Aorta (tissue), 5 donors: ENCODE measurements around the gene RPL19. TPM values are rescaled to one million over a fixed set of nuclear protein-coding genes. Genes with fewer than 3 reads are reported as not detected.

Experiments
- ATAC-seq: fragments of 200-7000 bp; cut with Tn5 transposase; one replicate; pipeline ENCODE4 v1.9.1; 2022; ENCODE audit warnings: moderate library complexity; ENCODE audit not compliant: low FRiP score
- DNase-seq, 2 donors: peaks; one replicate each; pipeline ENCODE4 v3.0.0-alpha.2; 2020
- H3K27ac ChIP-seq, 2 donors: one replicate each; pipeline ENCODE4 v1.5.1; 2013; ENCODE audit warnings: low read length in 2 of 2, mild to moderate bottlenecking in 2 of 2, moderate library complexity in 2 of 2, control low read depth in 1 of 2, inconsistent platforms in 1 of 2, low read depth in 1 of 2
- H3K27me3 ChIP-seq, 2 donors: one replicate each; pipeline ENCODE4 v1.6.1; 2013; ENCODE audit warnings: control low read depth in 1 of 2, low read length in 1 of 2, mild to moderate bottlenecking in 1 of 2, moderate library complexity in 1 of 2; ENCODE audit not compliant: insufficient read depth in 2 of 2, control insufficient read depth in 1 of 2
- H3K36me3 ChIP-seq, 2 donors: one replicate each; pipeline ENCODE4 v1.6.1; 2013; ENCODE audit warnings: control low read depth in 1 of 2, low read length in 1 of 2, mild to moderate bottlenecking in 1 of 2; ENCODE audit not compliant: insufficient read depth in 2 of 2, control insufficient read depth in 1 of 2
- H3K4me1 ChIP-seq, 2 donors: one replicate each; pipeline ENCODE4 v1.6.1; 2013; ENCODE audit warnings: low read length in 2 of 2, control low read depth in 1 of 2, mild to moderate bottlenecking in 1 of 2, moderate library complexity in 1 of 2; ENCODE audit not compliant: insufficient read depth in 2 of 2, control insufficient read depth in 1 of 2
- H3K4me3 ChIP-seq, 2 donors: one replicate each; pipeline ENCODE4 v1.5.1; 2013; ENCODE audit warnings: low read length in 2 of 2, control low read depth in 1 of 2, mild to moderate bottlenecking in 1 of 2
- H3K9me3 ChIP-seq: one replicate; pipeline ENCODE4 v1.6.1; 2013; ENCODE audit warnings: mild to moderate bottlenecking, low read length; ENCODE audit not compliant: control insufficient read depth
- WGBS, 2 donors: extraction: QIAGEN DNeasy Blood & Tissue Kit; methylation state at CpG; one replicate each; pipeline ENCODE4 v1.1.7; 2013; 5-methylcytosine and 5-hydroxymethylcytosine counted together
- intact Hi-C, 2 donors: fragments of 100-400 bp; cut with DNase I; formaldehyde crosslinking; loops; one replicate each; pipeline versions ENCODE4 v1.14.2 to v1.15.0; 2022
- polyA plus RNA-seq, 2 donors: library from polyadenylated mRNA; stranded (reverse); fragments of 200-250 nt; gene quantifications; one replicate each; pipeline ENCODE4 v1.2.3, GENCODE V29; 2013
- total RNA-seq, 2 donors: library from RNA; stranded (reverse); fragmentation: NEBNext Ultra II Directional; extraction: Animal tissue kit (Norgen Biotek cat#: 25700); gene quantifications; one replicate each; pipeline ENCODE4 v1.2.1, GENCODE V29; 2021
- donor health status: healthy with polysubstance abuse.
- donor health status: Bipolar disorder and iron deficiency.
- donor health status: DM: no; HTN: no; CAD: no.
- donor health status: DM: no; HTN: no; CAD: no.
- donor health status: DM: yes; HTN: yes; CAD: no.

The RPL19 gene
- total and polyA plus RNA-seq, 4 donors = 1,206 to 3,759 (median 2,107) TPM

GRCh38 chr17:39212195-39212810 lies 12.2 kb downstream of the RPL19 start:
- WGBS, 2 donors = 49 to 52% methylated on average over 11 of the region's 11 CpGs
- Histone ChIP-seq H3K27ac (peak overlapping the region in 1 of 2 donors; percentile 14), H3K27me3 (no peaks in the 10 kb centered on the region), H3K9me3 (no peaks in the 10 kb centered on the region), H3K4me3 (no peak overlapping the region), H3K36me3 (no peaks in the 10 kb centered on the region), H3K4me1 (no peaks in the 10 kb centered on the region)
- intact Hi-C loops = no loop called here
- no peak for ATAC-seq
- DNase-seq = no peak

GRCh38 chr17:39212841-39213480 lies 12.9 kb downstream of the RPL19 start:
- Histone ChIP-seq H3K4me1 (no peaks in the 10 kb centered on the region), H3K36me3 (no peaks in the 10 kb centered on the region), H3K4me3 (no peak overlapping the region), H3K9me3 (no peaks in the 10 kb centered on the region), H3K27ac (no peak overlapping the region), H3K27me3 (no peaks in the 10 kb centered on the region)
- WGBS, 2 donors = 52 to 54% methylated on average over 16 of the region's 16 CpGs
- DNase-seq = no peak
- no peak for ATAC-seq
- intact Hi-C loops = no loop called here

GRCh38 chr17:39213852-39214251 lies 13.8 kb downstream of the RPL19 start:
- 64 to 70% methylated on average over 9 of the region's 9 CpGs for WGBS, 2 donors
- no peak for DNase-seq
- no peaks in the 10 kb centered on the region for H3K9me3 ChIP-seq
- H3K27me3 ChIP-seq = no peaks in the 10 kb centered on the region
- no peak overlapping the region for H3K4me3 ChIP-seq
- no peaks in the 10 kb centered on the region for H3K36me3 ChIP-seq
- H3K4me1 ChIP-seq = no peaks in the 10 kb centered on the region
- no peak overlapping the region for H3K27ac ChIP-seq
- no peak for ATAC-seq
- intact Hi-C loops = no loop called here

GRCh38 chr17:39217734-39218369 lies 17.8 kb downstream of the RPL19 start:
- no peak overlapping the region for H3K27ac ChIP-seq
- H3K4me1 ChIP-seq = peaks cover 0 to 2% of the 10 kb centered on the region in 2 donors
- ATAC-seq = no peak
- no peak for DNase-seq
- H3K27me3 ChIP-seq = no peaks in the 10 kb centered on the region
- WGBS, 2 donors = 62 to 68% methylated on average over 24 of the region's 24 CpGs
- H3K36me3 ChIP-seq = no peaks in the 10 kb centered on the region
- no peak overlapping the region for H3K4me3 ChIP-seq
- intact Hi-C loops = no loop called here
- H3K9me3 ChIP-seq = no peaks in the 10 kb centered on the region

GRCh38 chr17:39218906-39219305 lies 18.8 kb downstream of the RPL19 start:
- Histone ChIP-seq H3K4me3 (no peak overlapping the region), H3K4me1 (peaks cover 0 to 2% of the 10 kb centered on the region in 2 donors), H3K27ac (peak overlapping the region in 1 of 2 donors; percentile 60), H3K36me3 (no peaks in the 10 kb centered on the region), H3K27me3 (no peaks in the 10 kb centered on the region), H3K9me3 (no peaks in the 10 kb centered on the region)
- intact Hi-C loops = no loop called here
- no peak for DNase-seq
- no peak for ATAC-seq
- WGBS, 2 donors = 61 to 65% methylated on average over 8 of the region's 8 CpGs

- peak overlapping the region in 1 of 2 donors; percentile 72 for H3K27ac ChIP-seq
- ATAC-seq = peak; percentile 82
These were observed 19.6 kb downstream of the RPL19 start for GRCh38 chr17:39219647-39220154.

GRCh38 chr17:39221572-39221971 lies 21.5 kb downstream of the RPL19 start:
- DNase-seq (no peak), ATAC-seq (no peak)
- 97% methylated on average over 6 of the region's 6 CpGs for WGBS, 2 donors
- Histone ChIP-seq H3K4me1 (peaks cover 0 to 2% of the 10 kb centered on the region in 2 donors), H3K36me3 (no peaks in the 10 kb centered on the region), H3K27ac (peak overlapping the region in 1 of 2 donors; percentile 62), H3K27me3 (no peaks in the 10 kb centered on the region), H3K9me3 (no peaks in the 10 kb centered on the region), H3K4me3 (no peak overlapping the region)
- intact Hi-C loops = no loop called here

More at GRCh38 chr17:39219647-39220154, 19.6 kb downstream of the RPL19 start:
- Histone ChIP-seq H3K36me3 (no peaks in the 10 kb centered on the region), H3K4me3 (no peak overlapping the region), H3K27me3 (no peaks in the 10 kb centered on the region), H3K4me1 (peaks cover 0 to 2% of the 10 kb centered on the region in 2 donors), H3K9me3 (no peaks in the 10 kb centered on the region)
- DNase-seq = peak; percentile 82 to 89
- 1 to 6% methylated on average over 8 of the region's 8 CpGs for WGBS, 2 donors
- intact Hi-C loops = no loop called here

- intact Hi-C loops = no loop called here
- Histone ChIP-seq H3K27ac (peak overlapping the region; percentile 23 to 62), H3K9me3 (no peaks in the 10 kb centered on the region), H3K4me3 (no peak overlapping the region), H3K27me3 (no peaks in the 10 kb centered on the region), H3K4me1 (peaks cover 0 to 2% of the 10 kb centered on the region in 2 donors), H3K36me3 (no peaks in the 10 kb centered on the region)
- no peak for DNase-seq
- no peak for ATAC-seq
- whole genome bisulfite sequencing, 2 donors = 38 to 41% methylated on average over 7 of the region's 7 CpGs
These were observed 22.1 kb downstream of the RPL19 start for GRCh38 chr17:39222151-39222550.
